SIG-M5 treated with dmso at 0.1 percent for 504 hours (cell line): ENCODE measurements around the gene CHCHD6.
A peak's percentile ranks its signal among the peaks of the same experiment; 100 is the strongest.

Source experiments
- DNase-seq: peaks from one replicate; lab custom pipeline; 2025; ENCODE audit not compliant: unreplicated experiment; lab: John Stamatoyannopoulos, UW

Gene CHCHD6

DNA sequence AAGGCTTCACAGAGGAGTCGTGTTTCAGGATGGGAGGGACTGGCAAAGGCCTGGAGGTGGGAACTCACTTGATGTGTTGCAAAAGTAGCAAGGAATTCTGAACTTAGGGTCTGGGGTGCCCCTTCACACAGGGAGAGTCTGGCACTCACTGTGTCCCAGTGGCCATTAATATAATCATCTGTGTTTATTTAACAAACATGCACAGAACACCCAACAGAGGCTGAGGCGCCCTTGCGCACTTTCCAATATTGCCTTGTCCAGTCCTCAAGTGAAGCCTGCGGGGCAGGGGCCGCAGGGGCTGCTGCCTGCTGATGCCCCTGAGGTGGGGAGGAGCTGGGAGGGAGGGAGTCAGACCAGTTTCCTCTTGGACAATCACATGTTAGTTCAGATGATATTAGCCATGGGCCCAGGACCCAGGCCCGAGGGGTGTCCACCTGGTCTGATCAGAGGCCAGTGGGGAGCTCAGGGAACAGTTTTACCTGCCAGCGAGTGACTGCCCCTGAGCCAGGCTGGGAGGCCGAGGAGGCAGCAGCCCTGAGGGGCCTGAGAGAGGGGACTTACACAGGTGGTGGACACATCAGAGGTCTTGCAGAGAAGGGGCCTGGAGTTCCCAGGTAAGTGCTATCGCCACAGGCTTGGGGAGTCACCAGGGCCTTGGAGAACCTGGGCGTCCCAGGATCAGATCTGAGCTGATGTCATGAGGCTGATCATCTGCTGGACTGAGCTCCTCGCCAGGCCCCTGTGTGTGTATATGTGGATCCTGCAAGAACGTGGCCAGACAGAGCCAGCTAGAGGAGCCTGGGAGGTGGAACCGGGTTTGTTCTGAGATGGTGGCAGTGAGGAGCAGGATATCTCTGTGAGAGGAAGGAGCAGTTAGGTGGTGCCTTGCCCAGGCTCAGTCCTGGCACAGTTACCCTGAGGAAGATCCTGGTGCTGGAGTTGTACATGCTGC lies 35.3 kb upstream of the CHCHD6 start:
- DNase-seq: no peak

DNA sequence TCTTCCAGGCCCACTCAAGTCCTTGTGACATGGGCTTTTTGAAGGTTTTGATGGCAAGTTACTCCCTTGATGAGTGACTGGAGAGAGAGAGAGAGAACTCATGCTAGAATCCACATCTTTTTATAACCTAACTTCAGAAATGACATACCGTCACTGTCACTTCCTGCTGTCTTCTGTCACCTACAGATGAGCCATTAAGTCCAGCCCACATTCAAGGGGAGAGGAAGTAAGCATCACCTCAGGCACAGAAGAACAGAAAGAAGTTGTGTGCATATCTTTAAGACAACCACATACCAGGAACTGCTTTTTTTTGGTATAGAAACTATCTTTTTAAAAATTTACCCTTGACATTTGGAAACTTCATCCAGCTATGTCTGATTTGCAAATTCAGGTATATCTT lies 32.5 kb upstream of the CHCHD6 start:
- DNase-seq: no peak

DNA sequence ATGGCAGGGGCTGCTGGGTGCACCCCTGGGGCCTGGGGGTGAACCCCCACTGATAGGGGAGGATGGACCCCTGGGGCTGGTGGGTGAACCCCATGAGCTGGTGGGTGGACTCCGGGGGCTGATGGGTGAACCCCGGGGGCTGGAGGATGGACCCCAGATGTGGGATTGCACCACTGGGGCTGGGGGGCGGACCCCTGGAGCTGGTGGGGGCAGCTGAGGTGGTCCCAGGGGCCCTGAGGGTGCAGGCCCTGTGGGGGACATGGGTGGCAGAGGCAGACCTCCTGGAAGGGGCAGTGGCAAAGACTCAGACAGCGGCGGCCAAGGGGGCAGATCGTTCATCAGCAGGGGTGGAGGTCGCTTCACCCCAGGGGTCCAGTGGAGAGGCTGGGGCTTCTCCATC lies 31.7 kb upstream of the CHCHD6 start:
- no peak for DNase-seq

DNA sequence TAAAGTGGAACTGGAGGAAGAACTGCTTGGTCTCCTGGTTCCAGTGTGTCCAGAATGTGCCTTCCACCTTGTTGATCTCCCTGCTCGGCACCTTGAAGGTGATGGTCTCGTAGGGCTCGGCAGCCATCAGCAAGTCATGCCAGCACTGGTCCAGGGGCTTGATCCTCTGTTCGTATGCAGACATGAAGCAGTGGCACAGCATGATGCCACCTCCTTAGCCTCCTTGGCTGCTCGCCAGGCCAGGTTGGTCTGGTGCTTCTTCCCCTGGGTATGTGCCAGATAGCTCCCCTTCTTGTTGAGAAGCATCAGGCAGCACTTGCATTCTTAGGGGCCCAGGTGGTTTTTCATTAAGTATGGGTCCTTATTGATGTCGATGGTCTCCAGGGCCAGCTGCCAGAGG lies 31.3 kb upstream of the CHCHD6 start:
- no peak for DNase-seq

DNA sequence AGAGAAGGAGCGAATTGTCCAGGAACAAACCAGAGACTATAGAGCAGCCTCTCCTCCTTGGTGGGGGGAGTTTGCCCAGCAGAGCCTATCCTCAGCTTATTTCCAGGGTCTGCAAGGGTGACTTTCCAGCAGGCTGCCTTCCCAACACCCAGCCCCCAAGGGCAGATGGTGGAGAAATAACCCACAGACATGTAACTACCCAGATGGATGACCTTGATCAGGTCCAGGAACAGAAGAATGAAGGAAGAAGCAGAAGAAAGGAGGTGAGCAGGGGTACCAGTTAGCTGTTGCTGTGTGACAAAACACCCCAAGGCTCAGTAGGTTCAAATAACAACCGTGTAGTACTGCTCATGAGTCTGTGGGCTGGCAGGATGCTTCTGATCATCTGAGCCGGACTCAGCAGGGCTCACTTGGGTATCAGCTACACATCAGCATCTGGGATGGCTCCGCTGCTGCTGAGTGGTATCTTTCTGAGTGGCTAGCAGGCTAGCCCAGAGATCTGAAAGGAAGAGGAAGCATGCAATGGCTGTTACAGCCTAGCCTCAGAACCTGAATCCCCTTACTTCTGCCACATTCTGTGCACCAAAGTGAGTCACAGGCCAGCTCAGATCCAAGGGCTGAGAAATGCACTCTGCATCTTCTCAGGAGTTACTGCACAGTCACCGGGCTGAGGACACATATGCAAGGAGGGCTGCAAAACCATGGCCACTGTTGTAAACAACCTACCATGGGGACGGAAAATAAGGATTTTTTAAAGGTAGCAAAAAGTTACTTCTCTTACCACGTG lies 26.9 kb upstream of the CHCHD6 start:
- no peak for DNase-seq

DNA sequence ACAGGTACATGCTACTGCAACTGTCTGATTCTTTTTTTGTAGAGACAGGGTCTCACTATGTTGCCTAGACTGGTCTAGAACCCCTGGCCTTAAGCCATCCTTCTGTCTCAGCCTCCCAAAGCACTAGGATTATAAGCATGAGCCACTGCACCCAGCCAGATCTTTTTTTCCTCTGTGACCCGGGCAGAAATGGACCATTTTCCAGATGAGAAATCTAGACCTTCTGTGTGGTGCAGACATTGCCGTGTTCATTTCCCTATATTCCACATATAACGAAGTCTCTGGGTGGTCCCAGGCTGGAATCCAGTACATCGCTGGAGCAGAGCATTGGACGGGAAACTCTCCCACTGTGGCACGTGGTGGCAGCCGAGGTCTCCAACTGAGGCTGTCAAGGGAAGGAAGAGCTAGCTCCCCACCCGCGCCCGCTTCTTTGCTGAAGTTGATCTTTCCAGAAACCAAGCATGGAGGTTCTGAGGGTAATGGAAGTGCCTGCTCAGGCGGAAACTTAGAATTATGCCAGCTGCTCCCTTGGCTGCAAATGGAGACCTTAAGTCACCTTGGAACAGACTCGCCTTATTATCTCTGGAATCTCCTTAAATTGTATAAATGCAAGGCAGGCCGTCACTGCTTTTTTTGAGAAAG lies 26.1 kb upstream of the CHCHD6 start:
- DNase-seq: no peak

DNA sequence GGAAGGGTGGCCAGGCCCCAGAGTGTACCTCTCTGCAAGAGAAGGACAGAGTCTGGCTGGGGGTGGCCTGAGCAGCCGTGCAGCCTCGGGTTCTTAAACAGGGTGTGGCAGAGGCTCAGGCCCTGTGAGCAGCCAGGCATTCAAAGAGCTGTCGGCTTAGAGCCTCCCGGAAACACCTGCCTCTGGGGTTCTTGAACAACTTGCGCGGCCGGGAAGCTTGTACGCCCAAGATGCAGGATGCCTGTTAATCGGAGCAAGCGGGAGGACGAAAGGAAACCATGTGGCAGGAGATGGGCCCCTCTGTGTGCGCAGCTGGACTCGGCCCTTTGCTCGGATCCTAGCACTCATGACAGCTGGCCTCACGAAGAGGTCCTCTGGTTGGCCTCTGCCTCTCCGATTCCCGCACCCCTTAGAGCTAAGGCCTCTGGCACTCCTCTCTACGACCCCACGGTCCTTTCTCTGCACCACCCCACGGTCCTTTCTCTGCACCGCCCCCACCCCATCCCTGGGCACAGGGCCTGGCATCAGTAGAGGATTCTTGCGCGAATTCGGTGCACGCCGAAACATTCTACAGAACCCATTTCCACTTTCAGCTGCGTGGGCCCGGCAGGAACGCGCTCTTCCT lies 25.2 kb upstream of the CHCHD6 start:
- DNase-seq: no peak

DNA sequence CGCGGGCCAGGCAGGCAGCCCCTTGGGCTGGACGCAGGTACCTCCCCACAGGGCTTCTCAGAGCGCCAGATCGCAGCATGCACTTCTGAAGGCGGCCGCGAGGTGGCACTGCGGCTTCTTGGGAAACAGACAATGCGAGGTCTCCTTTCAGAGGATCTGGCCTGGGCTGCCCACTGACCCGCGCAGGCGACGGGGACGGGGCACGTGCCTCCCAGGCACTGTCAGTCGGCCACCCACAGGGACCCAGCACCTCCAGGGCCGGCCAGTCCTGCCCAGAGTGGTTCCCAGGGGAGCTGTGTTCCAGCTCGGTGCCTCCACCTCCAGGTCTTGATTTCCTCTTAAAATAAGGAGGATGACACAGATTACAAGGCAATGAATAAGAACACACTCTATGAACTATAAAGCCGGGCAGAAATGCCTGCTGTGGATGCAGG lies 24.7 kb upstream of the CHCHD6 start:
- DNase-seq: peak; percentile 53

DNA sequence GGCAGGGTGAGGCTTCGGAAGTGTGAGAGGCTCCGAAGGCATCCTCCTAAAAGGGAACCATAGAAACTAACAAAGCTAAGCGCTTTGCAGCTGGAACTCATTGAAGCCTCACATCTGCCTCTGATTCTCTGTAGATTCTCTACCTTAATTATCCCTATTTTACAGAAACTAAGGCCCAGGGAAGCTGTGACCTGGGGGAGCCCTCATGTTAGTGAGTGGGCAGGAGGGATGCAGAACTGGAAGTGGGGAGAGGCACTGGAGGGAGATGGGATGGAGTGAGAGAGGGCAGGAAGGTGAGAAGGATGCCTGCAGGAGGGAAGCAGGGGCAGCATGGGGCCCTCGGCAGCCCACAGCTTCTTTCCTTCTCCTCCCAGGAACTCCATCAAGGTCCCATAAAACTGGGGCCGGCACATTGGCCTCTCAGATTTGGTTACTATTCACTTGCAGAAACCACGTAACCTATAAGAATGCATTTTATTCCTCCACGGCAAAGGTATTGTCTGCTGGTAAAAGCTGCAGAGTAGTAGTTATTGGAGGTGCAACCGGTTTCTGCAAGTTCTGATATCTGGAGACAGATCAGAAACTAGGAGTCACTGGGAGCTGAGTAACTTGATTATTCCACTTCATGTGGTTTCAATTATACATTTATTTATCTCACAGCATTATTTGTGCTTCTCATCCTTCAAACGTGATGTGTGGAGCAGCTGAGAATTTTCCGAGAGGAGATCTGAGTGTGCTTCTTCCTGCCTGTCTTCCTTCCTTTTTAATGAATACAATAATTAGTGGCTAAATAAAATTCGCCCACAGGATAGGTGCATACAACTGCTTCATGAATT lies 24.0 kb upstream of the CHCHD6 start:
- no peak for DNase-seq

DNA sequence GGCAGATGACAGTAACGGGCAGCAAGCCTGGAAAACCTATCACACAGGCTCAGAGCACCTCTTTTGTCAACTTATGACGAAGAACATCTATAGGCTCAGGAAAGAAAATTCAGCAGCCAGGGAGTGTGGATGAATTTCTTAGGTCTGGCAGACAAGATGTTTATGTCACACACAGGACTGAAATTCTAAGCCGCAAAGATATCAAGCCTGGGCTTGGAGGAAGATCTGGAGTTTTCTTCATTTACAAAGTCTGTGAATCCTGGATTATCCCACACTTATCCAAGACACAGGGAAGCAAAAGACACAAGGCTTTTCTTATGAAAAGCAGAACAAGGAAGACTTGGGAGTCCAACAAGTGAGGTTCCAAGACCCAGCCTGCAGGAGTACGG lies 23.4 kb upstream of the CHCHD6 start:
- no peak for DNase-seq

DNA sequence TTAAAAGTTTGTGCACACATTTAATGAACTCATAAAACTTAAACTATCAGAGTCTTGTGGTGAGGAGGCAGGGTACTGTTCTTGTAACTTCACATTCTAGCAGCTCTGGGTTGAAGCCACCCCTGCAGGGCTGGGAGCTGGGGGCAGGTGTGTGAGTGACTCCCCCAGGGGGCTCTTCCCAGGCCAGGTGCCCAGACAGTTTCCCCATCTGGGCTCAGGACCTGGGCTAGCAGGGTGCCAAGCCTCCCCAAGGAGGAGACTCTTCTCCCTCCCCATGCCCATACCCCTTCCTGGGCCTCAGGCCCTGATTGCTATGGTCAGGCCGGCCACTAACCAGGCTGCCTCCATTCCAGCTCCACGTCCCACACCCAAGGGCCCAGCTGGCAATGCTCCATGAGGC lies 22.0 kb upstream of the CHCHD6 start:
- no peak for DNase-seq

DNA sequence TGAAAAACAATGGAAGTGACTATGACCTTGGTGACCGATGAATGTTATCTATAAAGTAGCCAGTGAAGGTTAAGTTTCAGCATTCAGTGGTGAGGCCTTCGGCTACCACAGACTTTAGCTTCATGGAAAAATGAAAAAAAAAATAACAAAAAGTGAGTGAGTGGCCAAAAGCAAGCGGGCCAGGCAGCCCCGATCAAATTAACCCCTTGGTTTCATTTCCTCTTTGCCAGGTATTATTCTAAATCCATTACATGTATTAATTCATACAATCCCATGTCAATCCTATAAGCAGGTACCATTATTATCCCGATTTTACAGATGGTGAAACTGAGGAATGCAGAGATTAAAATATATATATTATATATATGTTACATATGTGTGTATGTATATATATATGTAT lies 21.0 kb upstream of the CHCHD6 start:
- DNase-seq: no peak

DNA sequence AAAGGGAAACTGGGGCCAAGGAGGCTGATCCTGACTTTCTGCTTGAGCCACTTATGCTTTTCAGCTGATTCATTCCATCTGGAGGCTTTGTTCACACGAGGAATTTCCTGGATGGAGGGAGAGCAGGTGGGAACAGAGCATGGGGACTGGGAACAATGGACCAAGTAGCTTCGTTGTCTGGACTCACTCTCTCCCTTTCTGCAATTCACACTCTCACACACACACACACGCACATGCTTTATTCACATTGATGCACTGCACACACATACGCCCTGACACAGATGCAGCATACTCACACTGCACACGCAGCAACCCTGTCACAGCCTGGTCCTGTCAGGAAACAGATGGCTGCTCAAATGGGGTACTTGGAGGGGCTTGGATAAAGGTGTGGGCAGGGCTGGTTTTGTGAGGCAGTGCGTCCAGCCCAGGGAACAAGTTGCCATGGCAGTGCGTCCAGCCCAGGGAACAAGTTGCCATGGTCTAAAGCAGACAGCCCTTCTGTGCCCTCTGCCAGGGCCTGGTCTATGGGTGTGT lies 19.8 kb upstream of the CHCHD6 start:
- DNase-seq: no peak

DNA sequence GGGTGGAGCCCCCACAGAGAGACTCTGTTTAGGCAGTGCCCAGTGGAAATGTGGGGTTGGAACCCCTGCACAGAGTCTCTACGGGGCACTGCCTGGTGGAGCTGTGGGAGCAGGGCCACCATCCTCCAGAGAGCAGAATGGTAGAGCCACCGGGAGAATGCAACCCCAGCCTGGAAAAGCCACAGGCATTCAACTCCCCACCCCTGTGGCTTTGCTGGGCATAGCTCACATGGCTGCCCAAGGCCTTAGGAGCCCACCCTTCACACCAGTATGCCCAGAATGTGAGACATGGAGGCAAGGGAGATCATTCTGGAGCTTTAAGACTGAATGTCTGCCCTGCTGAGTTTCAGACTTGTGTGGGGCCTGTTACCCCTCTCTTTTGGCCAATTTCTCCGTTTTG lies 19.0 kb upstream of the CHCHD6 start:
- no peak for DNase-seq

DNA sequence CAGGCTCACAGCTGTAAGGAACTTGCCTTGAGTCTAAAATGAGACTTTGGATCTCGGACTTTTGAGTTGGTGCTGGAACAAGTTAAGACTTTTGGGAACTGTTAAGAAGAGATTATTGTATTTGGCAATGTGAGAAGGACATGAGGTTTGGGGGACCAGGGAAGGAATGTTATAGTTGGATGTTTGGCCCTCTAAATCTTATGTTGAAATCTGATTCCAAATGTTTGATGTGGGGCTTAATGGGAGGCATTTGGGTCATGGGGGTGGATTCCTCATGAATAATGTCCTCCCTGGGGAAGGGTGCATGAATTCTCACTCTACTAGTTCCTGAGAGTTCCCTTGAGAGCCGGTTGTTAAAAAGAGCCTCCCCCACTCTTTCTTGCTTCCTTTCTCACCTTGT lies 18.5 kb upstream of the CHCHD6 start:
- DNase-seq: no peak

DNA sequence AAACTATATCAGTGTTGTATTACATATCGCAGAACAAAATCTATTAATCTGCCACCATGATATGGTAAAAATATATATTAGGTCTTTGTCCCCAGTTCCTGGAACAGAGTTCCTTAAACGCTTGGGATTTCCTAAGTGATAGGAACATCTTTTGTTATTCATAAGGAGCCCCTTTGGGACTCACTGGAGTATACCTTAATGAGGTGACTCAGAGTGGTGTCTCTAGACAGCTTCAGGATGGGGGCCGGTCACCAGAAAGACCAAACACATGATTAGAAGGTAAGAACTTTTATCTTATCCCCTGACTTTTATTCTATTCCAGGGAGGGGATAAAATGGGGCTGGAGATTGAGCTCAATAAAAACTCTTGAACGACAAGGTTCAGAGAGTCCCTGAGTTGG lies 12.3 kb upstream of the CHCHD6 start:
- no peak for DNase-seq

DNA sequence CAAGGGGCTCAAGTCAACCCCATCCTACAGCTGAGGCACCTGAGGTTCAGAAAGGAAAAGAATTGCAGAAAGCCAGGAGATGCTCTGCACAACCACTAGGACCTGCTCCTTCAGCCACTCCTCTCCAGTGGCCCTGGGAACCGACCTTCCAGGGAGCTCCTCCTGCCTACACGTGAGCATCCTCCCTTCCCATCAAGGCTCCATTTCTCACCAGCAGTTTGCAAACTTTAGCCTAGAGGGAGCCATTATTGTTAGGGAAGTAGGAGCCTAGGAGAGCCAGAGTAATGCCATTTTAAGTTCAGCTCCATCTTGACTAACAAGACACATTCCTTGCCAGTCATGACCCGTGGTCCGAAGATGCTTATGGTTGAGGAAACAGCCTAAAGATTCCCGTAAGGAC lies 11.2 kb upstream of the CHCHD6 start:
- no peak for DNase-seq

DNA sequence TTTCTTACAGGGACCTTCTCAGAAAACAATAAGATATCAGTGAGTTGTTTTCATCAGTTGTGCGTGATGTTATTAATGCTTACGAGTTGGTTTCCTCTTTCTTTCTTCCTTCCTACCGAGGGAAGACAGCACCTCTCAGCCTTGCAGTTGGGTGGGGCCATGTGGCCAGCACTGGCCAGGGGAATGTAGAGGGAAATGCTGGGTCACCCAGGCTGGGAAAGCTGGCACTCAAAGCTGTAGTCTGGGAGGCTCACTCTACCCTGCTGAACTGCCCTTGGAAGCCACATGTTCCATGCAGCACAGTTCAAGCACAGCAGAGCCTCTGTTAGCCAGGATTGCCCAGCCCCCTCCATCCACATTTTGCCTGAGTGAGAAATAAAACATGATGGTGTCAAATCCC lies 10.1 kb upstream of the CHCHD6 start:
- no peak for DNase-seq

DNA sequence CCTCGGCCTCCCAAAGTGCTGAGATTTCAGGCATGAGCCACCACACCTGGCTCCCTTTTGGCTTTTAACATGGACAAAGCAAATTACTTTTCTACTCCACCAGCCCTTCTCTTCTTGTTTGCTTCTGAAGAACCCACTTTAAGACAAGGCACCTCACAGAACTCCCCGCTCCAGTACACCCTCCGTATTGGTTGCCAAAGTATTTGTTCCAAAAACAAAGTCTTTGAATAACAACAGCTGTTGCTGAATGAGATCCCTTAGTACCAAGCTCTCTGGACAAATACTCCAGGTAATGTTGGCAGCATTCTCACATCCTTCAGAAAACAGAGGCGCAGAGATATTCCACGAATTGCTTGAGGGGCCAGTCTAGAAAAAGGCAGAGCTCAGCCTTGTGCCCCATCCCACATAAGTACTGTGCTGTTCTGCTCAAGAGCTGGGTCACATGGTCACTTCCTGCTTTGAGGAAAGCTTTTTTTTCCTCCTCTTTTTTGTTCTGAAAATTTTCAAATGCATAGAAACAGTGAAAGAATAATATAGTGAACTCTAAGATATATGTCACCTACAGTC lies 7.3 kb upstream of the CHCHD6 start:
- no peak for DNase-seq

DNA sequence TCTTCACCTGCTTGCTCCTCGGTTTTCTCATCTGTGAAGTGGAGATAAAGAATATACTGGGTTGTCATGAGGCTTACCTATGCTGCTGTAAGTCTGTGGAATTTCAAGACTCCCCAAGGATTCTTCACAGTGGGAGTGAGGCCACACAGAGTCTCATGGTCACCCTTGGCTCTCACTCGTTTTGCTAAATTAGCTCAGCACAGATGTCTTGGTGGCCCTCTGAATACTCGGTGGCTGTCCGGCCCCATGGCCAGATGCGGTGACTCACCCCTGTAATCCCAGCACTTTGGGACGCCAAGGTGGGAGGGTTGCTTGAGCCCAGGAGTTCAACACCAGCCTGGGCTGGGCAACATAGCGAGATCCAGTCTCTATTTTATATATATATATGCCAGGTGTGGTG lies 5.0 kb upstream of the CHCHD6 start:
- no peak for DNase-seq
